HUDEP-2 (cell line): ENCODE data around the gene GAK.

Experiments
- DNase-seq, 76 experiments: peaks; one replicate each; lab custom pipeline; 2025; ENCODE audit not compliant: unreplicated experiment in 76 of 76; lab: John Stamatoyannopoulos, UW

Gene GAK

GRCh38 chr4:833731-834367, 98.3 kb downstream of the GAK start:
- DNase-seq: no peak

DNA sequence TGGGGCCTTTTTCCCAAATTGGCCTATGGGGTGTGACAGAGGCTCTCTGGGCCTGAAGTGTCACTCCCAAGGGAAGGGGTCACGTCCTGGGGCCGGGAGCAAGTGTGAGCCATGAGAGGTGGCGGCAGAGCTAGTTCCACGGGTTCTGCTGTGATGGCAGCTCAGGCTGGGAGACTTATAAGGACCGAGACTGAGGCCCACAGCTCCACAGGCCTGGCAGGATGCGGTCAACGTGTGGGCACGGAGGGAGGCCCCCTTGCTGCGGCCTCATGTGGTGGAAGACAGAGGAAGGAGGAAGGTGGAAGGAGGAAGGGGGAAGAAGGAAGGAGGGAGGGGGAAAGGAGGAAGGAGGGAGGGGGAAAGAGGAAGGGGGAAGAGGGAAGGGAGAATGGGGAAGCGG, 99.0 kb downstream of the GAK start:
- no peak for DNase-seq

- no peak for DNase-seq
Observed at GRCh38 chr4:832536-832935, 99.6 kb downstream of the GAK start.

GRCh38 chr4:832108-832507, 100.0 kb downstream of the GAK start:
- no peak for DNase-seq

DNA sequence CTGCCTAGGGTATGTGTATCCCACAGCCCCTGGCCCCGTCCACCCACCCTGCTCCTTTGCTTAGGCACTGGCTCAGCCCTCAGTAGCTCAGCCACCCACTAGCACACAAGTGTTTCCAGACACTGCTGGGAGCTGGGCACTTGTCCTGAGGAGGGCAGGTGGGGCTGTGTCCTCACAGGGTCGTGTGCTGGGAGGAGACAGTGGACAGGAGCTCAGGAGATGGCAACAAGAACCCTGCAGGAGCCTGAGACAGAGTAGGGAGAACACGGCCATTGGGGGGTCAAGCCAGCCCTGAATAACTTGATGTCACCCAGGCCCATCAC, 100.7 kb downstream of the GAK start:
- DNase-seq: no peak

DNA sequence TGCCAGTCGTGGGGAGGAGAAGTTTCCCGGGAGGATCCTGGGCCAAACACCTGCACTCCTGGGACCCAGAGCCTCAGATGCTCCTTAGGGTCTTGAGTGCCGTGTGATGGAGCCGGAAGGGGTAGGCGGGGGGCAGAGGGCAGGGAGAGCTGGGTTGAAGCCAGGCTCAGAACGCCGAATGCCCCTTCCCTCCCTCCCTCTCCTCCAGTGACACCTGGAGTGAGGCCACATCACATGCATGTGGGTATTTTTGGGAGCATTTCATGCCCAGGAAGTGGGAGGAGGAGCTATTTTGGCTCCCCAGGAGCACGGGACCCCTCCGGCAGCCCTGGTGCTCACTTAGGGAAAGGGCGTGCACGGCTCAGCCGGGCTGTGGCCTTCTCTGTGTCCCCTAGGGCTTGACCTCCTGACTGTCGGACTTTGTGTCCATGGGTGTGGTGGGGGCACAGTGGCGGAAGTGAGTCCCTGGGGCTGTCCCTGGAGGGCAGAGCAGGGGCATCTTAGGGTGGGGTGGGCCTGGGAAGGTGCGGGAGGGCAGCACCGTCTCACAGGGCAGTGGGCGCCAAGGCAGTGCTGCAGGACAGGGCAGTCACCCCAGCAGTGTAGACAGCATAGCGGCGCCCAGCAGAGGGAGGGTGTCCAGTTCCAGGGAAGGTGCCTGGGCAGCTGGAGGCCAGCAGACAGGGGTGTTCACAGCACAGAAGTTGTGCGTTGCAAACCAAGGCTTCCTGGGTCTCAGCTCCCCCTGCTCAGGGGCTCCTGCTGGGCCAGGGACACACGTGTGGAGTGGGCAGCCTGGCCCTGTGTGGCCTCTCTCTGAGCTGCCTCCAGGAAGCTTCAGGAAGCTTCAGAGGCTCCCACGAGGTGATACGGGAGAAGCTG, 101.3 kb downstream of the GAK start:
- no peak for DNase-seq

GRCh38 chr4:829761-830600, 102.1 kb downstream of the GAK start:
- DNase-seq: no peak

DNA sequence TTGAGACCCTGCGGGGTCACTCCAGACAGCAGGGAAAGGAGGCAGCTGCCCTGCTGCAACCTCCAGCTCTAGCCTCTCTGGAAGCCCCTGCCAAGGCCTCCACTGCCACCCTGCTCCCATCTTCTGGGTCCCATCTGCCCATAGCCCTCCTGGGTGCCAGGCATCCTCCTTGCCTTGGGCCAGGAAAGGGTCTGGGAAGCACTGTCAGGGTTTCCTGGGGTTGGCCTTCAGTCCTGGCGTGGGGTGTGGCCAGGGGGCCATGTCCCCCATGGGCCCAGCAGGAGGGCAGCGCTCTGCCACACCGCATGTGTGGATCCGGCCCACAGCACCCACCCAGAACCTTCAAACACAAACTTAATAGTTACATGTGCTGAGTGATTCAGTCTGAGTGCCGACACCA, 102.8 kb downstream of the GAK start:
- no peak for DNase-seq

DNA sequence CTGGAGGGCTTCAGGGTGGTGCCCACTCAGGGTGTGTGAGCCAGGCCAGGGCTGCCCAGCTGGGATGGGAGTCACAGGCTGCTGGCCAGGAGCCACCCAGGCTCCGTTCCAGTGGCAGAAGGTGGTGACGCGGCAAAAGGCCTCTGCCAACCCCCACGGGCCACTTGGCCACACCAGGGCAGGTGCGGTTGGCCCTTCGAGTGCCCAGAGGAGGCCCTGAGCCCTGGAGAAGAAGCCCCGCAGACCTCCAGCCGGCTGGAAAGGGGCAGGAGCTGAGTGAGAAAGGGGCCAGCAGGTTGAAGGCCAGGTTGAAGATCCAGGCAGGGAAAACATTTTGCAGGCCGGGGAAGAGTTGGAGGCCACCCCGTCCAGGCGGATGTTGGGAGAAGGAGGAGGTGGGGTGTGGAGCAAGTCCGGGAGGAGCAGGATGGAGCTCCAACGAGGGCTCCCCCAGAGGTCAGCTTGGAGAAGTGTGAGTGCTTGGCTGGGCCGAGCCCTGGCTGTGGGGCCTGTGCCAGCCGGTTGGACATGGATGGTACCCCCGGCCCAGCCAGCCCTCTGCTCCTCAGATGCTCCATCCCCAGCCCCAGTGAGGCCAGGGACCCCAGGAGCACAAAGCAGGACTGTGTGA, 103.4 kb downstream of the GAK start:
- no peak for DNase-seq

GRCh38 chr4:827209-828081, 104.7 kb downstream of the GAK start:
- DNase-seq: no peak

DNA sequence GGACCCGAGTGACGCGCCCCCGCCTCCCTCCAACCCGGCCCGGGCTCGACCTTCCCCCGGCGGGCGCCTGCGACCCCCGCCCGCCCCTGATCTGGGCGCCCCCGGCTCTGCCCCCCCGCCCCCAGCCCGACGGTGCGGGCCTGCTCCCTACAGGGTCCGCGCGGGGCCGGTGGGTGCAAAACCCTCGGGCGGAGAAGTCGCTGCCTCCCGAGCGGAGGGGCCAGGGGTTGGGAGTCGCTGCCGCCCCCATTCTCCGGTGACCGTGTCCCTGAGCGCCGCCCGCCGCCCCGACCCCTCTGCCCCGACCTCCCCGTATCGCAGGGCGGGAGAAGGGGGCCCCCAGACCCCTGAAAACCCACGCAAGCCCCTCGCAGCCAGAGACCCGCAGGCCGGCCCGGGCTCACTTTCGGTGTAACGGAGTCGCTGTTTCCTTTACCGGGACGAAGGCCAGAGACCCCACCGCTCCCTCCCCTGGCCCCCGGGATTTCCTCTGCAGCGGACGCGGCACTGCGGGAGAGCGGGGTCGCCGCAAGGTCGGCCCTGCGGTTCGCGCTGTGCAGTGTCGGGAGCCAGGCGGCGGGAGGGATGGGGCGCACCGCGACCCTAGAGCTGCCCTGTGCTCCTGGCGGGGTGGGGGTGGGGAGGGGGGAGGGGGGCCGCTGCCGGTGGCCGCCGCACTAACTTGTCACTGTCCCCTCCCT, 105.5 kb downstream of the GAK start:
- DNase-seq: no peak

DNA sequence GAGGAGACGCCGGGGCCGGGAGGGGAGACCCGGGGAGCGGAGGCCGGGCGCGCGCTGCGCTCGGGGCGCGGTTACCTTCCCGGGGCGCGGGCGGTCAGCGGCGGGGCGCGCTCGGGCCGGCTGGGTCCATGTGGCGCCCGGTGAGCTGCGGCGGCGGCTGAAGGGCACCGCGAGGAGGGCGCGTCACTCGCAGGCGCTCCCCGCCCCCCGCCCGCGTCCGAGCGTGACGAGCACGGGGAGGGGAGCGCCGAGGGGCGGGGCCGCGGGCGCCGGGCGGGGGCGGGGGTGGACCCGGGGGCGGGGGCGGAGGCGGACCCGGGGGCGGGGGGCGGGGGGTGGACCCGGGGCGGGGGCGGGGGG, 106.2 kb downstream of the GAK start, which contains the start of gene CPLX1:
TSS of gene CPLX1 (minus strand) at position 159 of the 360 bp plus-strand sequence. CDS start 1,607 bp downstream, outside the sequence.
- peak in 21 of 76 experiments; percentile 6 to 40 (median 17) for DNase-seq

DNA sequence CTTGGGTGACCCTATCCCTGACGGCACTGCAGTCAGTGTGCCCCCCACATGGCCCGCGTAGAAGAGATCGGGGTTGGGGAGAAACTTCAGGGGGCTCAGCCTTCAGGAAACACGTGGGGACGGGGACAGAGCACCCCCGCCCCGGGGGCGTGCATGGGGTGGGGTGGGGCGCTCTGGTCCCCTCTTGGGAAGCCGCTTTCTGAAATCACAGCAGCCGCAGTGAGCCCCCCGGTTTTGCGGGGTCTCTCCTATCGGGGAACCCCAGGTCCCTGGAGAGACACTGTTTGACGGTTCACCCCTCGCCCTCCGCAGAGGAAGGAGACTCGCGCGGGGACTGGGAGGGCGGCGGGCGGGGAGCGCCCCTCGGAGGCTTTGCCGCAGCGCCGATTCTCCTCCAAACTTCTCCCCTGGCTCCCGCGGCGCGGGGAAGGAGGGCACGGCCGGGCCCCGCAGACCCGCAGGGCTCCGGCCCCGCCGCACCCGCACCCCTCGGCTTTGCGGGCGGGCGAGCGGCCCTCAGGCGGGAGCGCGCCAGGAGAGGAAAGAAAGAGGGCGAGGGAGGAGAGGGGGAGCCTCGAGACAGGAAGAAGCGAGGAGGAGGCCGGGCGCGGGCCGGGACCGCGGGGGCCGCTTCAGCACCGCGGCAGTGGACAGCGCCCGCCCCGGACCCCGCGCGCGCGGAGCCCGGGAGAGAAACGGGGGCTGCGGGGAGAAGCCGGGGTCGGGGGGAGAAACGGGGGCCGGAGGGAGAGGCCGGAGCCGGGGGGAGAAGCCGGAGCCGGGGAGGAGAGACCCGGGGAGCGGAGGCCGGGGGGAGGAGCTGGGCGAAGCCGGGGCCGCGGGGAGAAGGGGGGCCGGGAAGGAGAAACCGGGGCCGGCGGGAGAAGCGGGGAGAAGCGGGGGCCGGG, 106.8 kb downstream of the GAK start:
- no peak for DNase-seq

DNA sequence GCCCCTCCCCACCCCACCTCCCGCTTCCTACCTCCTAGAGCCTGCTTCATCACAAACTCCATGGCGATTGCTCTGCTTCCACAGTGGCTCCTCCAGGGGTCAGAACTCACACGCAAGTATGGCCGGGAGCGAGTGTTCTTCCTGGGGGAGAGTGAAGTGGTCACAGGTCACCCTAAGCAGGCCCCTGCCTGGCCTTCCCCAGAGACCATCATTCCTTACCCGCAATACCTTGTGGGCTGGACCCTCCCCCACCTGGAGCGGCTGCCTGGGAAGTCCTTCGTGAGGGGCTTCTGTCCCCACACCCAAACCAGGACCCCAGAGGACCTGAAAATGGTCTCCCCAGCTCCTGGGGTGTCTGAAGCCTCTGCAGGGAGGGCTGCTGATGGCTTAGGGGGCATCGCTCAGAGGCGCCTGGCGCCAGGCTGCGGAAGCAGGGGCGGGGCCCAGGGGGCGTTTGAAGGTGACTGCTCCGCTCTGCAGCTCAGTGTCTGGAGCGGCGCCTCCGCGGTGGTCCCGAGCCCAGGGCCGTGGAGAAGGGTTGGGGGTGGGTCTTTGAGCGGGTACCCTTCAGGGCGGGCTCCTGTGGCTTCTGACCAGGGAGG, 107.6 kb downstream of the GAK start:
- DNase-seq: no peak

DNA sequence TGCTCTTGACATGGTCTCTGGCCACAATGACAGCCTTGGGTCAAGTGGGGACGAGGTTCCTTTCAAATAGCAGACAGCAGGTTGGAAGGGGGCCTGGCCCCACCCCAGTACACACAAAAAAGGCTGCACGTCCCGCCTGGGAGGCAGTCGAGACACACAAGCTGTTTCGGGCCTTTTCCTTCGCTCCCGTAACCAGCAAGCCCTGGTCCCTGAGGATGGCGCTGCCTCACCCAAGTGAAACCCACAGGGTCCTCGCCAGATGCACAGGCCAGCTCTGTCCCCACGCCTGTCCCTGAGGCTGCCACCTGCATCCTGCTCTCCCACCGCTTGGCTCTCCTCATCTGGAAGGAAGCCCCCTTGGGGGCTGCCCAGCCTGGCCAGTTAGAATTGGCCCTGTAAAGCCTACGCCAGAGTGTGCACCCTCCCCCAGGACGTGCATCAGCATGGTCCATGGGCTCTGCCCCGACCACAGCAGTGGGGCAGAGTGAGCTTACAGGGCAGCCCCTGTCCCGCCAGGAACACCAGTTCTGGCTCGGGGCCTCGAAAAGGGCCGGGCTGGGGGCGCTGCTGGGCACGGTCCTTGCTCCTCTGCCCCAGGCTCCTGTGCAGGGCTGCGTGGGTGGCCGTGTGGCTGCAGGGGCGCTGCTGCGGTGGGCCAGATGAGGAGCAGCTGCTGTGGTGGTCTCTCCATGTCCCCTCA, 108.2 kb downstream of the GAK start:
- DNase-seq: no peak

DNA sequence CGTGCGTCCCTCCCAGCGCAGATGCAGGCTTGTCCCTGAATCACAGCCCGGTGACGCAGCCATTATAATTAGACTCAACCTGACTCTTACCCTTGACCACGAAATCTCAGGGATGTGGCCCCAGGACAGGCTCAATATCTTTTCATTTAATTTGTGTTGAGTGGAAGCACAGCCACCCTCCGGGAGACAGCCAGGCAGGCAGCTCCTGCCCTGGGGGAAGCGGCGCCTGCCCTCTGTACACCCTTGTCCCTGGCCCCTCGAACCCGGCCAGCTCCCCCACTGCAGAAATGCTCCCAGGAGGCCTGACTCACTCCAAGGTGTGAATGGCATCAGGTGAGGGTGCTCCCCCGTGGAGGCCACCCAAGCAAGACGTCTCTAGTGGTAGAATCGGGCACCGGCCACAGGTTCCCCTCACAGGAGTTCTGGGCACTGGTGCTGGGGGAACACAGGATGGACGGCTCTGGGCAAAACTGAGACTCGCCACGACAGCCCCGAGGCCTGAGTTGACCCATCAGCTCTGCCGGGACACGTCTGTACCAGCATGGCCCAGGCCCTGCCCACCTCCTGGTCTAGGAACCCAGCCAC, 108.8 kb downstream of the GAK start:
- DNase-seq: no peak
